HG03460 (cell line): ENCODE data around the gene ITGB1BP1.

Source experiments
- ATAC-seq: cut with Tn5 transposase; IDR thresholded peaks from one replicate; pipeline ENCODE4 v1.9.1; 2021; ENCODE audit not compliant: unreplicated experiment

ITGB1BP1 gene

GRCh38 chr2:9428965-9429577, 5.7 kb upstream of the ITGB1BP1 start:
- ATAC-seq, result no peak

GRCh38 chr2:9424447-9425164, 1.3 kb upstream of the ITGB1BP1 start:
- no peak for ATAC-seq

- ATAC-seq, result peak; percentile 12
These were observed 569 bp upstream of the ITGB1BP1 start for GRCh38 chr2:9423922-9424272.

- ATAC-seq, result peak; percentile 31
These were observed 818 bp downstream of the ITGB1BP1 start for GRCh38 chr2:9422321-9423099.

GRCh38 chr2:9420495-9420894, 2.8 kb downstream of the ITGB1BP1 start:
- ATAC-seq, result no peak

GRCh38 chr2:9419541-9419940, 3.8 kb downstream of the ITGB1BP1 start:
- ATAC-seq, result no peak

- no peak for ATAC-seq
These were observed 4.6 kb downstream of the ITGB1BP1 start for GRCh38 chr2:9418746-9419145.

GRCh38 chr2:9417725-9418124, 5.6 kb downstream of the ITGB1BP1 start:
- no peak for ATAC-seq

- no peak for ATAC-seq
These were observed 6.4 kb downstream of the ITGB1BP1 start for GRCh38 chr2:9416962-9417316.

- no peak for ATAC-seq
These were observed 6.9 kb downstream of the ITGB1BP1 start for GRCh38 chr2:9416267-9416961.

- ATAC-seq, result no peak
These were observed 7.7 kb downstream of the ITGB1BP1 start for GRCh38 chr2:9415516-9416169.

- ATAC-seq, result no peak
These were observed 10.5 kb downstream of the ITGB1BP1 start for GRCh38 chr2:9412781-9413180.

GRCh38 chr2:9410108-9410507, 13.2 kb downstream of the ITGB1BP1 start:
- ATAC-seq, result peak; percentile 88

GRCh38 chr2:9408641-9409151, 14.6 kb downstream of the ITGB1BP1 start:
- no peak for ATAC-seq

GRCh38 chr2:9407363-9407811, 15.9 kb downstream of the ITGB1BP1 start:
- ATAC-seq, result no peak

- no peak for ATAC-seq
These were observed 16.6 kb downstream of the ITGB1BP1 start for GRCh38 chr2:9406529-9407362.

- no peak for ATAC-seq
These were observed 17.7 kb downstream of the ITGB1BP1 start for GRCh38 chr2:9405636-9406035.

GRCh38 chr2:9404451-9404850, 18.9 kb downstream of the ITGB1BP1 start:
- ATAC-seq, result no peak

GRCh38 chr2:9403924-9404323, 19.4 kb downstream of the ITGB1BP1 start:
- ATAC-seq, result no peak
